Activated CD8-positive, alpha-beta memory T cell treated with anti-CD3 and anti-CD28 coated beads, Interleukin-2, amount 10 ng/mL, durations not matched to agents 7 days and 5 days (primary cell): ENCODE data around the gene TRIB2. TPM values are rescaled to one million over a fixed set of nuclear protein-coding genes. Genes with fewer than 3 reads are reported as not detected.
A peak's percentile ranks its signal among the peaks of the same experiment; 100 is the strongest.

Source experiments
- ATAC-seq: fragments of 150-1000 bp; cut with Tn5 transposase; one replicate; pipeline ENCODE4 v1.10.0; 2021; ENCODE audit warnings: moderate library complexity
- CTCF ChIA-PET: fragments of 350-600 bp; sonication (Branson Sonifier 250); formaldehyde crosslinking; loops from one replicate; lab custom pipeline; 2021; ENCODE audit warnings: antibody characterized with exemption; lab: Charles Lee
- DNase-seq: peaks from one replicate; pipeline ENCODE4 v3.0.0-alpha.2; 2020
- H3K27ac Mint-ChIP-seq: one replicate; pipeline ENCODE4 v1.8.0; 2021; ENCODE audit warnings: mild to moderate bottlenecking, mixed read lengths
- H3K27me3 Mint-ChIP-seq: one replicate; pipeline ENCODE4 v1.8.0; 2021; ENCODE audit warnings: mixed read lengths
- H3K36me3 Mint-ChIP-seq: one replicate; pipeline ENCODE4 v1.8.0; 2021; ENCODE audit warnings: mild to moderate bottlenecking, mixed read lengths
- H3K4me1 Mint-ChIP-seq: one replicate; pipeline ENCODE4 v1.8.0; 2021; ENCODE audit warnings: mixed read lengths
- H3K4me3 Mint-ChIP-seq: one replicate; pipeline ENCODE4 v1.8.0; 2021; ENCODE audit warnings: mild to moderate bottlenecking, moderate library complexity, mixed read lengths
- H3K9me3 Mint-ChIP-seq: one replicate; pipeline ENCODE4 v1.8.0; 2022; ENCODE audit warnings: low read depth, mixed read lengths
- total RNA-seq, 2 experiments: library from RNA; stranded (reverse); gene quantifications; one replicate each; pipeline ENCODE4 v1.2.3, GENCODE V29; 2021

TRIB2 gene
- total RNA-seq, 2 experiments from 2014 or later: 14.3 to 28.5 TPM

GRCh38 chr2:12718711-12719399 lies 2.1 kb downstream of the TRIB2 start:
- Mint-ChIP-seq H3K4me1 (peaks cover 52% of the 10 kb centered on the region), H3K9me3 (no peaks in the 10 kb centered on the region), H3K4me3 (peak overlapping the region; percentile 84), H3K36me3 (peaks cover 10% of the 10 kb centered on the region), H3K27ac (peak overlapping the region; percentile 35), H3K27me3 (peaks cover 12% of the 10 kb centered on the region)
- DNase-seq (peak; percentile 39), ATAC-seq (no peak)
- CTCF ChIA-PET: interaction anchor here (1.4 to 4.2 kb wide), 3 partner anchors 138 to 290 kb away, joined by 3 to 38 read pairs (median 3); no protein-coding TSS in a partner anchor

GRCh38 chr2:12719400-12720277 lies 2.9 kb downstream of the TRIB2 start:
- peak; percentile 21 for DNase-seq
- Mint-ChIP-seq H3K4me1 (peaks cover 52% of the 10 kb centered on the region), H3K27me3 (peaks cover 10% of the 10 kb centered on the region), H3K9me3 (no peaks in the 10 kb centered on the region), H3K4me3 (peak overlapping the region; percentile 84), H3K36me3 (peaks cover 15% of the 10 kb centered on the region), H3K27ac (peak overlapping the region; percentile 35)
- CTCF ChIA-PET: interaction anchor here (1.3 to 3.1 kb wide), 4 partner anchors 10 to 287 kb away, joined by 3 to 20 read pairs (median 12); no protein-coding TSS in a partner anchor
- no peak for ATAC-seq

- Mint-ChIP-seq H3K4me3 (peak overlapping the region; percentile 84), H3K4me1 (peaks cover 55% of the 10 kb centered on the region), H3K27ac (no peak overlapping the region), H3K9me3 (no peaks in the 10 kb centered on the region), H3K27me3 (peaks cover 10% of the 10 kb centered on the region), H3K36me3 (peaks cover 21% of the 10 kb centered on the region)
- DNase-seq (peak; percentile 31), ATAC-seq (no peak)
- CTCF ChIA-PET: interaction anchor here (1.3 to 3.1 kb wide), 4 partner anchors 9 to 287 kb away, joined by 3 to 20 read pairs (median 12); no protein-coding TSS in a partner anchor
These were observed 3.5 kb downstream of the TRIB2 start for GRCh38 chr2:12720278-12720620.

- no peaks in the 10 kb centered on the region for H3K9me3 Mint-ChIP-seq
- no peak overlapping the region for H3K27ac Mint-ChIP-seq
- ATAC-seq (no peak), DNase-seq (peak; percentile 23)
- CTCF ChIA-PET: interaction anchor here (0.8 to 3.1 kb wide), 5 partner anchors 8 to 286 kb away, joined by 3 to 20 read pairs (median 4); no protein-coding TSS in a partner anchor
- peak overlapping the region; percentile 84 for H3K4me3 Mint-ChIP-seq
- peaks cover 24% of the 10 kb centered on the region for H3K36me3 Mint-ChIP-seq
- peaks cover 10% of the 10 kb centered on the region for H3K27me3 Mint-ChIP-seq
- H3K4me1 Mint-ChIP-seq: peaks cover 55% of the 10 kb centered on the region
These were observed 4.1 kb downstream of the TRIB2 start for GRCh38 chr2:12720754-12721378.

GRCh38 chr2:12721566-12722446 lies 5.1 kb downstream of the TRIB2 start:
- DNase-seq: no peak
- peak overlapping the region; percentile 52 for H3K4me3 Mint-ChIP-seq
- peak overlapping the region; percentile 48 for H3K27ac Mint-ChIP-seq
- no peaks in the 10 kb centered on the region for H3K9me3 Mint-ChIP-seq
- peaks cover 28% of the 10 kb centered on the region for H3K36me3 Mint-ChIP-seq
- H3K4me1 Mint-ChIP-seq: peaks cover 61% of the 10 kb centered on the region
- CTCF ChIA-PET: interaction anchor here (0.7 to 3.1 kb wide), 4 partner anchors 209 to 893 kb away, joined by 3 to 20 read pairs (median 12); no protein-coding TSS in a partner anchor
- ATAC-seq: no peak
- peaks cover 10% of the 10 kb centered on the region for H3K27me3 Mint-ChIP-seq

DNA sequence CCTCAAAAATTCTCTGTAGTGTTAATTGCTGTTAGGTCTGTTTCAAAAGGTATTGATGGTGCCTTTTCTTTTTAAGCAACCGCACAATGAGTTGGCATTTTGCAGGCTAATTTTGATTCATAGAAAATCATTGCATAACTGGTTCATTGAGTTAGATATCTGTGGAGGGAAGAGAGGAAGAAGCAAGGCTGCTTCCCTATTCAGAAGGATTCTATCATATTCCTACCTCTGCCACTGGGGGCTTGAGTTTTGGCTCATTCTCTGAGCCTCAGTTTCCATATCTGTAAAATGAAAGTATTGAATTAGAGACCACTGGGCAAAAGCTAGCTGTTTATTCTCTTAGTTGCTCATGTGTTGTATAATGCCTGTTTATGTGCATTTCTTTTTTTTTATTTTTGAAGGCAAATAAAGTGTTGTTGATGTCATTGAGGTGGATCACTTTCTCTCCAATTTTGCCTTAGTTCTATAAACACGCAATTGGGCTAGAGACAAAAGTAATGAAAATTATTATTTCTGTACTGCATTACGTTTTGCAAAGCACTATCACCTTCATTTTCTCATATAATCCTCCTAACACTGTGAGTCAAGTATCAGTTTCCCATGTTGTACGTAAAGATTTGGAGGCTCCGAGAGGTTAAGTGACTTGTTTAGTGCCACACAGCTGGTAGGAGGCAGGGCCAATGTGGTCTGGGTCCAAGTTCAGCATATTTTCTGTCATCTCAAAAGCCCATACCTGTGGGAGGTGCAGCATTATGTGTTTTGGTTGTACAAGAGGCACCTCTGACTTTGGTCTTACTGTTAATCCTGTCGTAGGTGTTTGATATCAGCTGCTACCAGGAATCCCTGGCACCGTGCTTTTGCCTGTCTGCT lies 5.9 kb downstream of the TRIB2 start:
- CTCF ChIA-PET: interaction anchor here (1.4 to 3.1 kb wide), 3 partner anchors 208 to 284 kb away, joined by 5 to 20 read pairs (median 20); no protein-coding TSS in a partner anchor
- ATAC-seq: no peak
- Mint-ChIP-seq H3K27ac (no peak overlapping the region), H3K27me3 (peaks cover 10% of the 10 kb centered on the region), H3K4me3 (no peak overlapping the region), H3K9me3 (no peaks in the 10 kb centered on the region), H3K4me1 (peaks cover 70% of the 10 kb centered on the region), H3K36me3 (peaks cover 28% of the 10 kb centered on the region)
- DNase-seq: no peak

GRCh38 chr2:12723736-12724463 lies 7.2 kb downstream of the TRIB2 start:
- CTCF ChIA-PET: interaction anchor here (0.7 to 1.4 kb wide), 4 partner anchors 7 to 283 kb away, joined by 3 to 5 read pairs (median 3); partner anchors contain the start of gene TRIB2
- no peak overlapping the region for H3K27ac Mint-ChIP-seq
- H3K4me1 Mint-ChIP-seq: peaks cover 79% of the 10 kb centered on the region
- H3K9me3 Mint-ChIP-seq: no peaks in the 10 kb centered on the region
- ATAC-seq (no peak), DNase-seq (no peak)
- H3K4me3 Mint-ChIP-seq: no peak overlapping the region
- peaks cover 3% of the 10 kb centered on the region for H3K27me3 Mint-ChIP-seq
- H3K36me3 Mint-ChIP-seq: peaks cover 28% of the 10 kb centered on the region

DNA sequence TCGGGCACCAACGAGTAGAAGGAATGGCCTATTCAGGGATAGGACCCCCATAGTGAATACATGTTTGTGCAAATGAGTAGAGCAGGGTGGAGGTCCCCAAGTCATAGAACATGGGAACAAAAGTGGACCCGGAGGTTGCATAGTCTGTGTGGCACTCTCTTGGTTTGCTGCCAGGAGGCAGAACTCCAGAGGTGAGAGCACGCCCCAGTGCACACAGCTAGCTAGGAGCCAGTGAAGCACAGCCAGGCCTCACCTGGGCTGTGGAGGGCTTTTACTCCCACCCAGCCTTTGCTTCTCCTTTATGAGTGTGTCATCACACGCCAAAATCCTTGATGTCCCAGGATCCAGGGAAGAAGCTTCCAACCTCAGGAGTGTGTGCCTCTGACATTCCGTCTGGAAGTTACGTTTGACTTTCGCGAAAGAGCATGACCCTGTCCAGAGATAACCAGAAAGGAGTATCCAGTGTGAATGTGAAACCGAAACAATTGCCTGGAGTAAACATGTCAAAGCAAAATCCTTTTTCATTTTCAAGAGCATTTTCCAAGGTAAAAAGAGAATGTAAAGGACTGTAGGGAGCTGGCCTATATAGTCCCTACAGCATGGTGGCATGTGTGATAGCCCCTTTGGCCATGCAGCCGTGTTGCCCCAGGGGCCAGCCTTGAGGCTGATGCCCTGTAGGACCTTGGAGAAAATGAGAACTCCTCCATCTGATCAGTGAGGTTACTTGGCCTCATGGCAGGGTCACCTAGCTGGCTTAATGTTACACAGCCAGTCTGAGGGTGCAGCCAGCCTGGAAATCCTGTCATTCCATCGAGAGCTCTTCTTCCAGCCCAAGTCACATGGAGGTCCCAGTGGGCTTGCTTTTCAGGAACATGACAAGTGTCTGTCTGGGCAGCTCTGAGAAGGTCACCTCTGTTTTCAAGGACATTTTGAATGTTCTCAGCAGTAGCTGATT lies 8.8 kb downstream of the TRIB2 start:
- H3K4me3 Mint-ChIP-seq: no peak overlapping the region
- H3K27ac Mint-ChIP-seq: no peak overlapping the region
- CTCF ChIA-PET: interaction anchor here (1.0 to 2.1 kb wide), 4 partner anchors 10 to 281 kb away, joined by 4 to 5 read pairs (median 4); no protein-coding TSS in a partner anchor

GRCh38 chr2:12726271-12726670 lies 9.5 kb downstream of the TRIB2 start:
- no peak overlapping the region for H3K27ac Mint-ChIP-seq
- H3K9me3 Mint-ChIP-seq: no peaks in the 10 kb centered on the region
- peaks cover 61% of the 10 kb centered on the region for H3K4me1 Mint-ChIP-seq
- no peak for ATAC-seq
- no peaks in the 10 kb centered on the region for H3K27me3 Mint-ChIP-seq
- peaks cover 29% of the 10 kb centered on the region for H3K36me3 Mint-ChIP-seq
- DNase-seq: no peak
- no peak overlapping the region for H3K4me3 Mint-ChIP-seq
- CTCF ChIA-PET: interaction anchor here (1.0 to 4.2 kb wide), 5 partner anchors 10 to 281 kb away, joined by 4 to 22 read pairs (median 4); no protein-coding TSS in a partner anchor

More for the DNA sequence above, 8.8 kb downstream of the TRIB2 start:
- Mint-ChIP-seq H3K36me3 (peaks cover 28% of the 10 kb centered on the region), H3K4me1 (peaks cover 67% of the 10 kb centered on the region), H3K27me3 (no peaks in the 10 kb centered on the region), H3K9me3 (no peaks in the 10 kb centered on the region)
- ATAC-seq (no peak), DNase-seq (no peak)

DNA sequence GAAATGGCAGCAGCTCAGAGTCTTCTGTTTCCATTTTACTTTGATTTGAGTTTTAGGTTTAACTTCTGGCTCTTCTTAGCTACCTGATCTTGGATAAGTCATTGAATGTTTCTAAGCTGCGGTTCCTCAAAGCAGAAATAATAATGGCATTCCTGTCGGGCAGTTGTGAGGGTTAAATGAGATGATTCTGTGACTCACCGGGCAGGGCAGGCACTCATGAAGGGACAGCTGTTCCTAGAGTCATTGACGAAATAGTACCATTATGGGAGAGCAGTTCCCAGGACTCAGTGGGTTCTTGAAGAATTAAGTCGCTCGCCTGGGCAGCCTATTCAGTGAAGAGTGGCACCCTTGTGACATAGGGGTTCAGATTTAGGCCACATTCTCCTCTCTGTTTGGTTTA lies 10.3 kb downstream of the TRIB2 start:
- no peak overlapping the region for H3K27ac Mint-ChIP-seq
- peaks cover 28% of the 10 kb centered on the region for H3K36me3 Mint-ChIP-seq
- CTCF ChIA-PET: interaction anchor here (2.1 to 4.2 kb wide), 3 partner anchors 9 to 280 kb away, joined by 5 to 25 read pairs (median 22); partner anchors contain the start of gene TRIB2
- H3K4me3 Mint-ChIP-seq: no peak overlapping the region
- no peaks in the 10 kb centered on the region for H3K27me3 Mint-ChIP-seq
- H3K4me1 Mint-ChIP-seq: peaks cover 54% of the 10 kb centered on the region
- no peak for DNase-seq
- no peaks in the 10 kb centered on the region for H3K9me3 Mint-ChIP-seq
- no peak for ATAC-seq
